Kidney epithelial cell (primary cell): Measurements from ENCODE around the gene RNF208. TPM values are rescaled to one million over a fixed set of nuclear protein-coding genes. Genes with fewer than 3 reads are reported as not detected.
A peak's percentile ranks its signal among the peaks of the same experiment; 100 is the strongest.

Experiments used
- DNase-seq: peaks from one replicate; pipeline ENCODE4 v3.0.0-alpha.2; 2010; ENCODE audit warnings: low read depth
- H3K27me3 ChIP-seq: 2 replicates; pipeline ENCODE4 v1.6.0; 2011; ENCODE audit warnings: low read length; ENCODE audit not compliant: control insufficient read depth, insufficient read depth
- H3K36me3 ChIP-seq: 2 replicates; pipeline ENCODE4 v1.5.1; 2011; ENCODE audit warnings: low read length; ENCODE audit not compliant: control insufficient read depth, insufficient read depth
- H3K4me3 ChIP-seq: 2 replicates; pipeline ENCODE4 v1.5.1; 2011; ENCODE audit warnings: low read depth, mild to moderate bottlenecking, control low read depth, low read length
- CTCF ChIP-seq: IDR thresholded peaks from 2 replicates; pipeline ENCODE4 v1.5.1; 2011; ENCODE audit warnings: mild to moderate bottlenecking, moderate library complexity, low read length, control low read depth, inconsistent platforms; ENCODE audit not compliant: insufficient read depth, poor library complexity, severe bottlenecking
- total RNA-seq: library from RNA; depleted of rRNA; stranded (reverse); fragments of >200 nt; gene quantifications from 2 replicates; pipeline ENCODE4 v1.2.3, GENCODE V29; 2015

RNF208 gene
- total RNA-seq, 1 donor from 2014 or later = 4.2 TPM

DNA sequence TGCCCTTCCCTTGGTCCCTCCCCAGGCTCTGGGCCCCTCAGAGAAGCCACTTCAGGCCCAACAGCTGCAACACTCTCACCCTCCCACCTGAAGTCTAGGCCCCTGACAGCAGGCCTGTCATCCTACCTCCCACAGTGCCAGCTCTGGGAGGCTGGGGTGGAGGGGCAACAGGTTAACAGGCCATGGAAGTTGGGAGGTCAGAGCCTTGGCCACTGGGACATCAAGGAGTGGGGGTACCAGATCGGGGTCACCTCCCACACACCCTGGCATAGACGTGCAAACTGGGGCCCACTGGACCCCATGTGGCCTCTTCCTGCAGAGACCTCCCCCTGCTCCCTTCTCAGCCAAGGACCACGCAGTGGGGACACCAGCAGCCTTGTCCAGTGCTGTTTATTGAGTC is 30.8 kb downstream of the RNF208 start:
- Histone ChIP-seq H3K27me3 (no peaks in the 10 kb centered on the region), H3K4me3 (no peak overlapping the region), H3K36me3 (no peaks in the 10 kb centered on the region)
- DNase-seq = no peak
- no peak for TF ChIP-seq CTCF

- H3K36me3 ChIP-seq = no peaks in the 10 kb centered on the region
- DNase-seq = no peak
- TF ChIP-seq CTCF = peak; percentile 6
- no peak overlapping the region for H3K4me3 ChIP-seq
- no peaks in the 10 kb centered on the region for H3K27me3 ChIP-seq
Measured at GRCh38 chr9:137190315-137190856, 31.7 kb downstream of the RNF208 start.

DNA sequence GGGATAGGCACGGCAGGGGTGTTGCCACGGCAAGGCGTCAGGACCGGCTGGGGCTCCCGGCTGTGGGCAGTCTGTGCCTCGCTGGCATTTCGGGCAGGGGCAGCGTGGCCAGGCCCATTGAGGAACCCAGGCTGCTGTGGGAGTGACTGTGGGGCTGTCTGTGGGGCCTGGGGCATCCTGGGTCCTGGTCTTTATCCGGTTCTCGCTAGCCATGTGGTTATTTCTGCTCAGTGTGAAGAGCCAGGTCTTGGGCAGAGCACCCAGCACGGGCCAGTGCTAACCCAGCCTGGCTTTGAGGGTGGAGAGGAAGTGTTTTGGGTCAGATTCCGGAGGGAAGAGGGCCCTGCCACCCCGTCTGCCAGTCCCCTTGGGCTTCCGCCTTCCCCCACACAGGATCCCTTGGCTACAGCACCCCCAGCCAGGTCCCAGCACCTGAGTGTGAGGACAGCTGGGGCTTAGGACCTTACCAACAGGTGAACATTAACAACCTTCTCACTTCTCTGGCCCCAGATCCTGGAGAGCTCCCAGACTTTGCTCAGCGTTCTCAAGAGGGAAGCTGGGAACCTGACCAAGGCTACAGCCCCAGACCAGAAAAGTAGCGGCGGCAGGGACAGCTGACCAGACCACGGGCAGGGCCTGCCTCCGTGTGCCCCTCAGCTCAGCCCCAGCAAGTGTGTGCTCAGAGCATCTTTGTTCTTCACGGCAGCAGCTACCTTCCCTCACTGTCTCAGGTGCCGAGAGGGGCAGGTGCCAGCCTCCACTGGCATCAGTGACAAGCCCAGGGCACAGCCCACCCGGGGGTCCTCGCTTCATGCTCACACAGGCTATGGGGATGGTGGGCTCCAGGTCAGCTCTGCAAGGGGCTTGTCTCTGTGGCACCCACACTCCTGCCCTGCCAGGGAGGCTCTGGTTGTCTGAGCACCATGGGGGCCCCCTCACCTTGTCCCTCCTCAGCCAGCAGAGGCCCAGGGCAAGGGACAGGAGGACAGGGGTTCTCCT is 32.4 kb downstream of the RNF208 start:
- Histone ChIP-seq H3K4me3 (peak overlapping the region; percentile 88), H3K27me3 (no peaks in the 10 kb centered on the region)
- no peak for TF ChIP-seq CTCF

GRCh38 chr9:137188490-137189296 is 33.3 kb downstream of the RNF208 start, which contains the start of the genes ANAPC2 and SSNA1:
Gene ANAPC2, minus strand, starts transcription at chr9:137188560. Its CDS starts 28 bp downstream, at chr9:137188532.
Gene SSNA1, plus strand, starts transcription at chr9:137188676. Its CDS starts 51 bp downstream, at chr9:137188727.
- DNase-seq = peak; percentile 64
- Histone ChIP-seq H3K27me3 (no peaks in the 10 kb centered on the region), H3K36me3 (no peaks in the 10 kb centered on the region), H3K4me3 (peak within 1 kb of the TSS; percentile 88)
- peak; percentile 59 for TF ChIP-seq CTCF

More for the DNA sequence above, 32.4 kb downstream of the RNF208 start:
- H3K36me3 ChIP-seq = no peaks in the 10 kb centered on the region
- no peak for DNase-seq

DNA sequence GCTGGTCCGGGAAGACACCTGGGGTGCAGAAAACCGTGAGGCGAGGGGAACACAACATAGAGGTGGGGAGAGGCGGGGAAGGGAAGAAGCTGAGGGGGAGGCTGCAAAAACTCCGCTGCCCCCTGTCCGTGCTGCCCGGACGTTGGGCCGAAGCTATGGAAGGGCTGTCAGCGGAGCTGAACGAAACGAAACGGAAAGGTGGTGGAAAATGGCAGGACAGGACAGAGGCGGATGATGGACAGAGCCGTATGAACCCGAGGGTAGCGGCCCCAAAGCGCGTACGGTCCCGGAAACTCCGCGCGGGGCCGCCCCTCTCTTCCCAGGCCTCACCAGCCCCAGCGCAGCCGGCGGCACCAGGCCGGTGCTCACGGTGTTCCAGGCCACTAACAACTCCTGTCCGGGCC is 34.0 kb downstream of the RNF208 start:
- TF ChIP-seq CTCF = no peak
- Histone ChIP-seq H3K27me3 (no peaks in the 10 kb centered on the region), H3K36me3 (no peaks in the 10 kb centered on the region), H3K4me3 (peak overlapping the region; percentile 88)
- DNase-seq = no peak
